ENCODE data around the gene RAB7A.

RAB7A gene

DNA sequence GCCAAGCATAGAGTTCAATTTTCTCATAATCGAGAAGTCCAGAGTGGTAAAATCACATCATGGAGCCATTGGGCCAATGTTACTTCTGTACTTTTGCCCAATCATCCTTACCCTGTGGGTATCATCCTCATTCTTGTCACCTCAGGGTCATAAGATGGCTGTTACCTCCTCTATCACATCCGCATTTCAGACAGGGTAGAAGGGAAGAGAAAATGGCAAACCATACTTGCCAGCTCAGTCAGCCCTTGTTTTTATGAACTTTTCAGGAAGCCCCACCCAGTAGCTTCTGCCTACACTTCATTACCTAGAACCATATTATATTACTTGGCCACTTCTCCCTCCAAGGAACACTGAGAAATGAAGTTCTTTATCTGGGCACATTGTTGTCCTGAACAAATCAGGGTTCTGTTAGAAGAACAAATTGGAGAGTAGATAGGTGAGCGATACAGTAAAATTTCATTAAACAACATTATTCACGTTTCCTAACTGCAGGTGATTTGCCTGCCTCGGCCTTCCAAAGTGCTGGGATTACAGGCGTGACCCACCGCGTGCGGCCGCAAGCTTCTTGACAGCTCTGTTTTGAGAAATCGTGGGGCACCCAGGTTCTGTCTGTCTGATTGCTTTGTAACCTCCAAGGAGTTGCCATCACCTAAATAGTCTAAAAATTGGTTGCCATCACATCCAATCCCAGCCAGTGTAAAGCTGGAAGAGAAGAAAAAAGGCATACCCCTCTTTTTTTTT lies 40.8 kb upstream of the RAB7A start:
- DNase-seq = no peak
- Mint-ChIP-seq H3K27me3 (ENCODE audit: low read depth, poor library complexity) (no peaks in the 10 kb centered on the region), H3K4me3 (no peak overlapping the region), H3K27ac (no peak overlapping the region), H3K4me1 (peaks cover 19% of the 10 kb centered on the region), H3K9me3 (peaks cover 4% of the 10 kb centered on the region), H3K36me3 (ENCODE audit: low read depth) (no peaks in the 10 kb centered on the region)
- no peak for TF ChIP-seq CTCF (IDR thresholded peaks at IDR 0.05)

GRCh38 chr3:128686465-128686864 lies 39.5 kb upstream of the RAB7A start:
- H3K4me3 Mint-ChIP-seq = no peak overlapping the region

GRCh38 chr3:128689060-128689459 lies 36.9 kb upstream of the RAB7A start:
- no peak for TF ChIP-seq CTCF (IDR thresholded peaks at IDR 0.05)
- H3K27me3 Mint-ChIP-seq (ENCODE audit: low read depth, poor library complexity) = no peaks in the 10 kb centered on the region
- H3K27ac Mint-ChIP-seq = no peak overlapping the region
- H3K36me3 Mint-ChIP-seq (ENCODE audit: low read depth) = no peaks in the 10 kb centered on the region
- no peak overlapping the region for H3K4me3 Mint-ChIP-seq
- DNase-seq = no peak
- H3K4me1 Mint-ChIP-seq = peaks cover 37% of the 10 kb centered on the region
- H3K9me3 Mint-ChIP-seq = peaks cover 4% of the 10 kb centered on the region

More at GRCh38 chr3:128686465-128686864, 39.5 kb upstream of the RAB7A start:
- Mint-ChIP-seq H3K36me3 (ENCODE audit: low read depth) (no peaks in the 10 kb centered on the region), H3K4me1 (peaks cover 24% of the 10 kb centered on the region), H3K27ac (no peak overlapping the region), H3K27me3 (ENCODE audit: low read depth, poor library complexity) (no peaks in the 10 kb centered on the region), H3K9me3 (peaks cover 4% of the 10 kb centered on the region)
- no peak for TF ChIP-seq CTCF (IDR thresholded peaks at IDR 0.05)
- DNase-seq = no peak

- H3K4me3 Mint-ChIP-seq = no peak overlapping the region
- peaks cover 4% of the 10 kb centered on the region for H3K9me3 Mint-ChIP-seq
- peaks cover 31% of the 10 kb centered on the region for H3K4me1 Mint-ChIP-seq
- DNase-seq = no peak
- TF ChIP-seq CTCF (IDR thresholded peaks at IDR 0.05) = no peak
- H3K36me3 Mint-ChIP-seq (ENCODE audit: low read depth) = no peaks in the 10 kb centered on the region
- H3K27ac Mint-ChIP-seq = no peak overlapping the region
- H3K27me3 Mint-ChIP-seq (ENCODE audit: low read depth, poor library complexity) = peaks cover 4% of the 10 kb centered on the region
Measured at GRCh38 chr3:128693696-128694095, 32.3 kb upstream of the RAB7A start.

- no peak overlapping the region for H3K4me3 Mint-ChIP-seq
Measured at GRCh38 chr3:128697341-128697740, 28.6 kb upstream of the RAB7A start.

More at GRCh38 chr3:128697341-128697740, 28.6 kb upstream of the RAB7A start:
- DNase-seq = no peak
- no peak for TF ChIP-seq CTCF (IDR thresholded peaks at IDR 0.05)
- Mint-ChIP-seq H3K36me3 (ENCODE audit: low read depth) (no peaks in the 10 kb centered on the region), H3K27ac (no peak overlapping the region), H3K27me3 (ENCODE audit: low read depth, poor library complexity) (peaks cover 8% of the 10 kb centered on the region), H3K9me3 (no peaks in the 10 kb centered on the region), H3K4me1 (peaks cover 31% of the 10 kb centered on the region)

Data from nephron progenitor cell (in vitro differentiated cells).